Lung (tissue), 12 donors: Measurements from ENCODE around the gene DDX56. TPM values are rescaled to one million over a fixed set of nuclear protein-coding genes. Genes with fewer than 3 reads are reported as not detected.

Source experiments
- ATAC-seq: fragments of 200-7000 bp; cut with Tn5 transposase; one replicate; pipeline ENCODE4 v1.9.1; 2020; ENCODE audit warnings: moderate number of reproducible peaks; ENCODE audit not compliant: insufficient read depth, low FRiP score
- DNase-seq, 3 donors: peaks; one replicate each; pipeline ENCODE4 v3.0.0-alpha.2; 2013 to 2017
- H3K27ac ChIP-seq, 2 donors: one replicate each; pipeline ENCODE4 v1.5.1; 2013; ENCODE audit warnings: mild to moderate bottlenecking in 2 of 2, moderate library complexity in 2 of 2, control low read depth in 1 of 2, inconsistent platforms in 1 of 2, low read depth in 1 of 2, low read length in 1 of 2
- H3K27me3 ChIP-seq, 3 donors: one replicate each; pipeline ENCODE4 v1.5.1; 2013; ENCODE audit warnings: low read length in 2 of 3; ENCODE audit not compliant: control insufficient read depth in 3 of 3, insufficient read depth in 3 of 3
- H3K36me3 ChIP-seq, 4 donors: one replicate each; pipeline ENCODE4 v1.5.1; 2013; ENCODE audit warnings: low read length in 4 of 4, mild to moderate bottlenecking in 1 of 4, moderate library complexity in 1 of 4; ENCODE audit not compliant: control insufficient read depth in 4 of 4, insufficient read depth in 4 of 4
- H3K4me1 ChIP-seq, 5 donors: one replicate each; pipeline ENCODE4 v1.5.1; 2013; ENCODE audit warnings: low read length in 5 of 5, mild to moderate bottlenecking in 2 of 5, moderate library complexity in 1 of 5; ENCODE audit not compliant: control insufficient read depth in 5 of 5, insufficient read depth in 5 of 5
- H3K4me3 ChIP-seq: one replicate; pipeline ENCODE4 v1.5.1; 2013; ENCODE audit warnings: mild to moderate bottlenecking, control low read depth, moderate library complexity
- H3K9ac ChIP-seq, 2 donors: one replicate each; pipeline ENCODE4 v1.5.1; 2013; ENCODE audit warnings: low read length in 2 of 2, control low read depth in 1 of 2; ENCODE audit not compliant: insufficient read depth in 1 of 2
- H3K9me3 ChIP-seq, 4 donors: one replicate each; pipeline ENCODE4 v1.5.1; 2013; ENCODE audit warnings: low read length in 3 of 4, mild to moderate bottlenecking in 1 of 4, moderate library complexity in 1 of 4; ENCODE audit not compliant: control insufficient read depth in 4 of 4, insufficient read depth in 3 of 4
- CTCF ChIP-seq: IDR thresholded peaks from 2 replicates; pipeline ENCODE4 v1.5.1; 2012; ENCODE audit warnings: mild to moderate bottlenecking; ENCODE audit errors: control extremely low read depth, extremely low read depth
- WGBS, 2 donors: extraction: QIAGEN DNeasy Blood & Tissue Kit; methylation state at CpG; one replicate each; pipeline ENCODE4 v1.1.7; 2013; 5-methylcytosine and 5-hydroxymethylcytosine counted together
- polyA plus RNA-seq, 2 donors: library from polyadenylated mRNA; stranded (reverse); fragments of 200-250 nt; gene quantifications; one replicate each; pipeline ENCODE4 v1.2.1, GENCODE V29; 2013
- total RNA-seq, 2 donors: library from RNA; depleted of rRNA in 1 of 2; stranded (reverse); fragments of >200 nt in 1 of 2; gene quantifications; one replicate each; pipeline ENCODE4 v1.2.1, GENCODE V29; 2014 to 2021
- donor health status: control.
- donor health status: control.
- donor health status: Bipolar disorder and iron deficiency.
- donor health status: healthy.
- donor health status: DM: yes; HTN: yes; CAD: no.

Gene DDX56
- total and polyA plus RNA-seq, 4 donors = 45.9 to 67.5 (median 58.2) TPM

- ATAC-seq = no peak
These were observed 54.9 kb downstream of the DDX56 start for GRCh38 chr7:44518761-44519160.

GRCh38 chr7:44517175-44517574 is 56.5 kb downstream of the DDX56 start:
- H3K27ac ChIP-seq = no peak overlapping the region
- DNase-seq (no peak), ATAC-seq (no peak)
- 87 to 92% methylated on average over 8 of the region's 8 CpGs for WGBS, 2 donors
- no peaks in the 10 kb centered on the region for H3K4me1 ChIP-seq
- no peak overlapping the region for H3K4me3 ChIP-seq
- no peaks in the 10 kb centered on the region for H3K9me3 ChIP-seq
- no peaks in the 10 kb centered on the region for H3K36me3 ChIP-seq
- no peaks in the 10 kb centered on the region for H3K27me3 ChIP-seq
- no peak for TF ChIP-seq CTCF
- no peak overlapping the region for H3K9ac ChIP-seq

More at GRCh38 chr7:44518761-44519160, 54.9 kb downstream of the DDX56 start:
- 75 to 79% methylated on average over 3 of the region's 3 CpGs for WGBS, 2 donors
- H3K9me3 ChIP-seq = peaks cover 0 to 2% (median 0%) of the 10 kb centered on the region in 4 donors
- H3K4me1 ChIP-seq = no peaks in the 10 kb centered on the region
- TF ChIP-seq CTCF = no peak
- no peaks in the 10 kb centered on the region for H3K36me3 ChIP-seq
- no peak overlapping the region for H3K4me3 ChIP-seq
- no peak for DNase-seq
- H3K27ac ChIP-seq = no peak overlapping the region
- no peaks in the 10 kb centered on the region for H3K27me3 ChIP-seq
- no peak overlapping the region for H3K9ac ChIP-seq

Other genes starting within 250 kb of the DDX56 start
- under 1 TPM; 0.40 to 0.80 TPM for gene CAMK2B, start 248.3 kb downstream of the DDX56 start, total RNA-seq
- under 1 TPM; 0.12 to 0.25 TPM for gene CAMK2B, start 248.3 kb downstream of the DDX56 start, polyA plus RNA-seq
- 10 to 100 TPM; 78.0 to 91.0 TPM for gene NUDCD3, start 83.2 kb downstream of the DDX56 start, total RNA-seq
- 10 to 100 TPM; 24.8 to 26.8 TPM for gene NUDCD3, start 83.2 kb downstream of the DDX56 start, polyA plus RNA-seq
- gene NPC1L1, start 32.6 kb downstream of the DDX56 start, total RNA-seq = under 1 TPM; 0.03 to 0.48 TPM
- under 1 TPM; 0.01 to 0.02 TPM for gene NPC1L1, start 32.6 kb downstream of the DDX56 start, polyA plus RNA-seq
- gene TMED4, start 8.3 kb upstream of the DDX56 start, total RNA-seq = 100 to 1,000 TPM in 1 of 2 donors, 10 to 100 TPM in 1; 81.0 to 106 TPM
- 10 to 100 TPM; 46.4 to 52.5 TPM for gene TMED4, start 8.3 kb upstream of the DDX56 start, polyA plus RNA-seq
- 100 to 1,000 TPM in 1 of 2 donors, 10 to 100 TPM in 1; 54.6 to 142 TPM for gene OGDH, start 32.7 kb upstream of the DDX56 start, total RNA-seq
- gene OGDH, start 32.7 kb upstream of the DDX56 start, polyA plus RNA-seq = 10 to 100 TPM; 39.0 to 65.2 TPM
- gene ZMIZ2, start 174.9 kb upstream of the DDX56 start, total RNA-seq = 100 to 1,000 TPM in 1 of 2 donors, 10 to 100 TPM in 1; 26.2 to 103 TPM
- gene ZMIZ2, start 174.9 kb upstream of the DDX56 start, polyA plus RNA-seq = 10 to 100 TPM; 49.0 to 58.5 TPM
- 1,000 to 10,000 TPM; 1,416 to 1,610 TPM for gene PPIA, start 222.8 kb upstream of the DDX56 start, total RNA-seq
- 1,000 to 10,000 TPM; 3,319 to 5,113 TPM for gene PPIA, start 222.8 kb upstream of the DDX56 start, polyA plus RNA-seq